K562 (cell line): ENCODE measurements around the gene COL23A1. TPM values are rescaled to one million over a fixed set of nuclear protein-coding genes. Genes with fewer than 3 reads are reported as not detected.

Experiments
- ATAC-seq: fragments of 200-7000 bp; cut with Tn5 transposase; 3 replicates; pipeline ENCODE4 v1.9.1; 2020; ENCODE audit warnings: moderate library complexity
- BruUV-seq: library from RNA; stranded (reverse); fragments of 400-500 nt; replicated peaks from 2 replicates; lab custom pipeline; 2021; lab: Mats Ljungman, UMichigan
- CTCF ChIA-PET: fragments of 300-600 bp; formaldehyde crosslinking; extraction: SDS; loops from one replicate; lab custom pipeline; 2021; ENCODE audit warnings: low intra/inter-chr PET ratio; lab: Yijun Ruan, JAX
- POLR2A ChIA-PET: fragments of 300-600, 350-650 bp; sonication (Branson Sonifier 250); formaldehyde crosslinking; extraction: SDS; loops from one replicate; lab custom pipeline; 2021; ENCODE audit warnings: antibody characterized with exemption, inconsistent platforms; lab: Yijun Ruan, JAX
- DNase-seq, 4 experiments: peaks; one replicate each; pipeline versions ENCODE4 v3.0.0 to v3.0.0-alpha.2; 2011 to 2018; ENCODE audit warnings: low spot score in 3 of 4, mixed read lengths in 3 of 4; ENCODE audit errors: extremely low read depth in 1 of 4
- FAIRE-seq: peaks from 2 replicates; lab custom pipeline; 2011; peaks lifted over from hg19 to GRCh38; lab: Jason Lieb, UNC
- H2AFZ ChIP-seq: 2 replicates; pipeline ENCODE4 v1.6.0; 2011; ENCODE audit warnings: low read depth, low read length, control low read depth, inconsistent platforms
- H3K27ac ChIP-seq: fragments of 200-600 bp; 3 replicates; pipeline ENCODE4 v1.8.0; 2011; ENCODE audit warnings: low read depth, mild to moderate bottlenecking, control low read depth, inconsistent platforms, low read length, moderate library complexity, mixed read lengths; ENCODE audit errors: extremely low read depth
- H3K27me3 ChIP-seq, 2 experiments: fragments of 300-600 bp in 1 of 2; 2 replicates in 1 of 2; 3 replicates in 1 of 2; pipeline versions ENCODE4 v1.6.0 to v1.8.0; 2011; ENCODE audit warnings: inconsistent platforms in 2 of 2, low read length in 2 of 2, mild to moderate bottlenecking in 1 of 2, mixed read lengths in 1 of 2, moderate library complexity in 1 of 2; ENCODE audit not compliant: control insufficient read depth in 2 of 2, insufficient read depth in 2 of 2
- H3K36me3 ChIP-seq: fragments of 300-600 bp; 3 replicates; pipeline ENCODE4 v1.8.0; 2011; ENCODE audit warnings: mild to moderate bottlenecking, low read length, inconsistent platforms; ENCODE audit not compliant: control insufficient read depth, insufficient read depth
- H3K4me1 ChIP-seq, 2 experiments: fragments of 200-600 bp in 1 of 2; replicated peaks in 1 of 2; 2 replicates in 1 of 2; 3 replicates in 1 of 2; pipeline versions ENCODE4 v1.5.1 to v1.8.0; 2011; ENCODE audit warnings: inconsistent platforms in 2 of 2, low read length in 2 of 2, mild to moderate bottlenecking in 1 of 2, mixed read lengths in 1 of 2, moderate library complexity in 1 of 2; ENCODE audit not compliant: control insufficient read depth in 2 of 2, insufficient read depth in 2 of 2
- H3K4me2 ChIP-seq: 2 replicates; pipeline ENCODE4 v1.6.1; 2011; ENCODE audit warnings: low read length, control low read depth, inconsistent platforms, mixed read lengths; ENCODE audit not compliant: insufficient read depth
- H3K4me3 ChIP-seq: fragments of 200-600 bp; sonication (generic), shearing (Covaris generic); 2 replicates; pipeline ENCODE4 v1.5.1; 2016; ENCODE audit warnings: control low read depth, inconsistent platforms
- H3K79me2 ChIP-seq: fragments of 200-600 bp; 3 replicates; pipeline ENCODE4 v1.8.0; 2011; ENCODE audit warnings: low read length, inconsistent platforms; ENCODE audit not compliant: control insufficient read depth, insufficient read depth
- H3K9ac ChIP-seq, 2 experiments: 2 replicates each; pipeline versions ENCODE4 v1.6.0 to v1.6.1; 2011; ENCODE audit warnings: low read depth in 2 of 2, low read length in 2 of 2, control low read depth in 1 of 2, inconsistent platforms in 1 of 2, mild to moderate bottlenecking in 1 of 2, mixed read lengths in 1 of 2; ENCODE audit not compliant: insufficient read depth in 1 of 2
- H3K9me1 ChIP-seq: one replicate; pipeline ENCODE4 v1.6.0; 2011; ENCODE audit warnings: inconsistent platforms, mild to moderate bottlenecking, low read length, moderate library complexity; ENCODE audit not compliant: control insufficient read depth, insufficient read depth
- H3K9me3 ChIP-seq: replicated peaks from 2 replicates; pipeline ENCODE4 v1.5.1; 2011; ENCODE audit warnings: low read depth, low read length, inconsistent platforms; ENCODE audit not compliant: control insufficient read depth, insufficient read depth
- H4K20me1 ChIP-seq: replicated peaks from 2 replicates; pipeline ENCODE4 v1.6.1; 2011; ENCODE audit warnings: low read length, inconsistent platforms, mixed read lengths; ENCODE audit not compliant: control insufficient read depth, insufficient read depth
- CBFA2T2 ChIP-seq: fragments of 450-650 bp; conservative IDR thresholded peaks from 2 replicates; pipeline ENCODE4 v1.6.1; 2017; ENCODE audit warnings: mild to moderate bottlenecking
- CBFA2T3 ChIP-seq: fragments of 450-650 bp; IDR thresholded peaks from 2 replicates; pipeline ENCODE4 v1.6.1; 2017
- CTBP1 ChIP-seq: fragments of 450-650 bp; IDR thresholded peaks from 2 replicates; pipeline ENCODE4 v1.6.1; 2016; ENCODE audit warnings: borderline replicate concordance
- EZH2 ChIP-seq: IDR thresholded peaks from 2 replicates; pipeline ENCODE4 v1.6.1; 2012; ENCODE audit warnings: low read depth, mild to moderate bottlenecking, inconsistent platforms, low read length, borderline replicate concordance
- GATA2 ChIP-seq: sonication (generic); formaldehyde crosslinking; IDR thresholded peaks from 2 replicates; pipeline ENCODE4 v1.4.0; 2020; ENCODE audit warnings: mild to moderate bottlenecking, missing genetic modification reagents
- IRF9 ChIP-seq: fragments of 450-650 bp; IDR thresholded peaks from 2 replicates; pipeline ENCODE4 v1.6.1; 2016; ENCODE audit warnings: missing biosample characterization, missing genetic modification characterization
- MBD1 ChIP-seq: fragments of 250-450 bp; sonication (Bioruptor Pico); IDR thresholded peaks from 2 replicates; pipeline ENCODE4 v1.8.0; 2022; ENCODE audit warnings: inconsistent platforms
- MLX ChIP-seq, 2 experiments: fragments of 450-650 bp in 1 of 2; sonication (generic) in 1 of 2; formaldehyde crosslinking; conservative IDR thresholded peaks; 2 replicates each; pipeline versions ENCODE4 v1.4.0 to v1.8.1; 2020 to 2022; ENCODE audit warnings: mild to moderate bottlenecking in 1 of 2, missing genetic modification reagents in 1 of 2
- RREB1 ChIP-seq: fragments of 250-450 bp; sonication (Bioruptor Pico); IDR thresholded peaks from 2 replicates; pipeline ENCODE4 v1.4.0; 2020
- TAL1 ChIP-seq: fragments of 450-650 bp; IDR thresholded peaks from 2 replicates; pipeline ENCODE4 v1.6.1; 2016; ENCODE audit warnings: mild to moderate bottlenecking
- ZNF12 ChIP-seq: sonication (generic); formaldehyde crosslinking; IDR thresholded peaks from 2 replicates; pipeline ENCODE4 v1.4.0; 2020; ENCODE audit warnings: mild to moderate bottlenecking, missing genetic modification reagents
- WGBS: fragments of 100-300 bp; shearing (Covaris generic); methylation state at CpG from one replicate; pipeline ENCODE4 v1.1.6; 2016; ENCODE audit warnings: low coverage, mixed read lengths; ENCODE audit not compliant: insufficient coverage; ENCODE audit errors: missing lambda C conversion rate; 5-methylcytosine and 5-hydroxymethylcytosine counted together
- in situ Hi-C: fragments of 300-500 bp; cut with MboI; formaldehyde crosslinking; loops from 4 replicates; pipeline ENCODE4 v1.15.0; 2018; ENCODE audit warnings: inconsistent platforms, mixed read lengths
- intact Hi-C: fragments of 100-400 bp; cut with micrococcal nuclease; formaldehyde crosslinking; loops from 2 replicates; pipeline ENCODE4 v1.14.2; 2022
- polyA plus RNA-seq, 8 experiments: library from polyadenylated mRNA; depleted of rRNA in 4 of 8; stranded (reverse) in 5 of 8; unstranded in 3 of 8; fragments of >200 nt; fragmentation: Nextera tagmentation in 2 of 8; fragmentation: Illumina TruSeq in 1 of 8; extraction: Ambion mirVana in 2 of 8; extraction: Trizol in 1 of 8; gene quantifications; 2 replicates each; pipeline versions ENCODE4 v1.2.1 to v1.2.3, GENCODE V29; 2011 to 2014; ENCODE audit warnings: inconsistent platforms in 1 of 8, missing spikeins in 1 of 8
- total RNA-seq, 7 experiments: library from RNA; depleted of rRNA in 6 of 7; stranded (reverse); fragments of >200 nt in 6 of 7; fragmentation: Illumina TruSeq in 2 of 7; extraction: Trizol in 2 of 7; gene quantifications; 2 replicates each; pipeline versions ENCODE4 v1.2.1 to v1.2.3, GENCODE V29; 2011 to 2021; ENCODE audit warnings: low replicate concordance in 1 of 7

Gene COL23A1
- total and polyA plus RNA-seq, 9 of the 15 experiments (the other 6 are each of a cell fraction or from before 2014, with no cell fraction given) = 0.09 TPM; not detected in 8

- no peak for TF ChIP-seq RREB1 (CRISPR knock-in tag)
Measured at GRCh38 chr5:178440181-178440580, 150.0 kb downstream of the COL23A1 start (continued).

GRCh38 chr5:178439493-178440180 lies 150.6 kb downstream of the COL23A1 start:
- Histone ChIP-seq H3K36me3 (no peaks in the 10 kb centered on the region), H3K27me3 (peaks cover 0 to 17% of the 10 kb centered on the region in 2 experiments; a peak in 4 of 5 replicates), H3K79me2 (no peaks in the 10 kb centered on the region), H3K4me2 (peak overlapping the region; percentile 9; the same call in 1 of the 2 replicates), H3K27ac (no peak overlapping the region), H3K9me1 (no peaks in the 10 kb centered on the region), H3K4me3 (no peak overlapping the region), H2AFZ (0 out of 2 replicates have a peak overlapping the region, but pooled peaks have one; percentile 27), H3K9ac (no peak overlapping the region; a peak in 1 of 4 replicates), H3K4me1 (peaks cover 6 to 19% of the 10 kb centered on the region in 2 experiments), H3K9me3 (no peaks in the 10 kb centered on the region), H4K20me1 (no peaks in the 10 kb centered on the region)
- ChIA-PET CTCF (no interaction called here), POLR2A (interaction anchor here (1.0 to 1.1 kb wide), 4 partner anchors 8 to 105 kb away, joined by 3 to 4 read pairs (median 3); no protein-coding TSS in a partner anchor)
- no TSS peak for BruUV-seq
- intact Hi-C loops = no loop called here
- FAIRE-seq = peak; percentile 29
- WGBS = 19% methylated on average over 16 of the region's 16 CpGs
- peak in 1 of 4 experiments; percentile 41 for DNase-seq
- ATAC-seq = peak; percentile 26
- in situ Hi-C loops = no loop called here
- TF ChIP-seq IRF9 (tag) = no peak
- TF ChIP-seq CTBP1 = peak; percentile 29; the same call in 1 of the 2 replicates
- TF ChIP-seq GATA2 = no peak
- no peak for TF ChIP-seq TAL1
- TF ChIP-seq ZNF12 (CRISPR knock-in tag) = no peak
- no peak for TF ChIP-seq MBD1 (CRISPR knock-in tag)
- TF ChIP-seq CBFA2T2 = peak; percentile 29; the same call in 1 of the 2 replicates
- TF ChIP-seq MLX (CRISPR knock-in tag; conservative IDR thresholded peaks at IDR 0.05) = no peak
- peak; percentile 61 for TF ChIP-seq CBFA2T3
- TF ChIP-seq EZH2 = no peak
